Activated T-helper 1 cell treated with Interleukin-2 at 50 U/mL for 16 hours (primary cell): ENCODE data around the gene RMC1.
"Not testable (repeated sequence)": the region's sequence is repeated elsewhere in the genome, so short reads cannot be mapped to it uniquely, and the experiment has no call there.

Experiments
- DNase-seq: peaks from one replicate; pipeline ENCODE4 v3.0.0-alpha.2; 2020; ENCODE audit warnings: low read depth

Gene RMC1

GRCh38 chr18:23498117-23498516 lies 5.2 kb upstream of the RMC1 start:
- no peak for DNase-seq

- DNase-seq: peak; percentile 50
Observed at GRCh38 chr18:23498877-23499276, 4.4 kb upstream of the RMC1 start.

- DNase-seq: no peak
Observed at GRCh38 chr18:23499291-23499781, 4.0 kb upstream of the RMC1 start.

GRCh38 chr18:23501626-23502025 lies 1.7 kb upstream of the RMC1 start:
- no peak for DNase-seq

- DNase-seq: no peak
Observed at GRCh38 chr18:23502516-23503037, 734 bp upstream of the RMC1 start.

GRCh38 chr18:23503963-23504344 lies 643 bp downstream of the RMC1 start:
- DNase-seq: no peak

GRCh38 chr18:23504720-23505119 lies 1.4 kb downstream of the RMC1 start:
- DNase-seq: no peak

GRCh38 chr18:23506393-23506792 lies 3.1 kb downstream of the RMC1 start:
- no peak for DNase-seq

- not testable (repeated sequence) for DNase-seq
Observed at GRCh38 chr18:23510923-23511322, 7.6 kb downstream of the RMC1 start.

GRCh38 chr18:23512216-23512615 lies 8.9 kb downstream of the RMC1 start:
- DNase-seq: not testable (repeated sequence)

GRCh38 chr18:23512641-23513040 lies 9.3 kb downstream of the RMC1 start:
- no peak for DNase-seq

- peak; percentile 53 for DNase-seq
Observed at GRCh38 chr18:23515911-23516546, 12.7 kb downstream of the RMC1 start.

- no peak for DNase-seq
Observed at GRCh38 chr18:23519734-23520133, 16.4 kb downstream of the RMC1 start.

GRCh38 chr18:23521271-23521670 lies 18.0 kb downstream of the RMC1 start:
- DNase-seq: no peak

GRCh38 chr18:23521907-23522306 lies 18.6 kb downstream of the RMC1 start:
- DNase-seq: no peak

- DNase-seq: no peak
Observed at GRCh38 chr18:23523429-23524212, 20.3 kb downstream of the RMC1 start.

- no peak for DNase-seq
Observed at GRCh38 chr18:23524213-23524707, 20.9 kb downstream of the RMC1 start.

GRCh38 chr18:23526501-23527063 lies 23.3 kb downstream of the RMC1 start:
- no peak for DNase-seq

- DNase-seq: no peak
Observed at GRCh38 chr18:23528580-23529472, 25.5 kb downstream of the RMC1 start.

GRCh38 chr18:23529604-23530003 lies 26.3 kb downstream of the RMC1 start:
- no peak for DNase-seq

- no peak for DNase-seq
Observed at GRCh38 chr18:23530195-23530594, 26.9 kb downstream of the RMC1 start.

- no peak for DNase-seq
Observed at GRCh38 chr18:23531912-23532311, 28.6 kb downstream of the RMC1 start.
